Breast epithelium (tissue), 3 donors: ENCODE results near the gene ANHX.

Experiments
- CTCF ChIP-seq, 3 donors: fragments of 450-650 bp; IDR thresholded peaks; one replicate each; pipeline ENCODE4 v1.5.1; 2016 to 2017; ENCODE audit warnings: antibody characterized with exemption in 3 of 3, mild to moderate bottlenecking in 3 of 3, moderate library complexity in 3 of 3
- POLR2A ChIP-seq: fragments of 450-650 bp; IDR thresholded peaks from one replicate; pipeline ENCODE4 v1.6.1; 2016; ENCODE audit warnings: antibody characterized with exemption, mild to moderate bottlenecking, moderate library complexity

- TF ChIP-seq CTCF (IDR thresholded peaks at IDR 0.05) (no peak), POLR2A (no peak)
Measured at GRCh38 chr12:133236556-133236955, 879 bp upstream of the ANHX start.
